AG04450 (cell line): ENCODE results near the gene ZNF512B. TPM values are rescaled to one million over a fixed set of nuclear protein-coding genes. Genes with fewer than 3 reads are reported as not detected.

Experiments
- CTCF ChIA-PET: fragments of 300-600, 350-600 bp; formaldehyde crosslinking; extraction: SDS; loops from one replicate; lab custom pipeline; 2022; ENCODE audit warnings: antibody characterized with exemption, inconsistent platforms; lab: Charles Lee
- POLR2A ChIA-PET: fragments of 350-600 bp; formaldehyde crosslinking; extraction: SDS; loops from one replicate; lab custom pipeline; 2021; ENCODE audit warnings: antibody characterized with exemption, inconsistent platforms; lab: Yijun Ruan, JAX
- DNase-seq: peaks from one replicate; pipeline ENCODE4 v3.0.0-alpha.2; 2011; ENCODE audit warnings: low read depth, low spot score
- H3K27ac ChIP-seq: one replicate; pipeline ENCODE4 v1.5.1; 2012; ENCODE audit warnings: low read depth, low read length, control low read depth
- H3K27me3 ChIP-seq: one replicate; pipeline ENCODE4 v1.6.0; 2012; ENCODE audit warnings: low read length; ENCODE audit not compliant: control insufficient read depth, insufficient read depth
- H3K4me3 ChIP-seq: 2 replicates; pipeline ENCODE4 v1.5.1; 2011; ENCODE audit warnings: mild to moderate bottlenecking, low read depth, low read length, control low read depth
- H3K9me3 ChIP-seq: 2 replicates; pipeline ENCODE4 v1.5.1; 2012; ENCODE audit warnings: low read length; ENCODE audit not compliant: control insufficient read depth, insufficient read depth
- CTCF ChIP-seq: IDR thresholded peaks from 2 replicates; pipeline ENCODE4 v1.5.1; 2011; ENCODE audit warnings: low read depth, low read length, control low read depth, inconsistent platforms
- polyA plus RNA-seq: library from polyadenylated mRNA; depleted of rRNA; stranded (reverse); fragments of >200 nt; gene quantifications from 2 replicates; pipeline ENCODE4 v1.2.3, GENCODE V29; 2011

ZNF512B gene
- polyA plus RNA-seq, 1 experiment: 4.0 TPM

GRCh38 chr20:63941282-63942081, 28.2 kb downstream of the ZNF512B start:
- Histone ChIP-seq H3K27me3 (no peaks in the 10 kb centered on the region), H3K4me3 (no peak overlapping the region), H3K9me3 (peaks cover 28% of the 10 kb centered on the region; the same call in 1 of the 2 replicates), H3K27ac (no peak overlapping the region)
- no peak for DNase-seq
- POLR2A ChIA-PET: no interaction called here
- TF ChIP-seq CTCF: no peak
- CTCF ChIA-PET: no interaction called here

- POLR2A ChIA-PET: no interaction called here
- Histone ChIP-seq H3K4me3 (no peak overlapping the region), H3K27ac (peak overlapping the region; percentile 11), H3K27me3 (no peaks in the 10 kb centered on the region), H3K9me3 (peaks cover 28% of the 10 kb centered on the region; the same call in 1 of the 2 replicates)
- no peak for DNase-seq
- TF ChIP-seq CTCF: no peak
- CTCF ChIA-PET: no interaction called here
These were observed 29.1 kb downstream of the ZNF512B start for GRCh38 chr20:63940472-63941266.

GRCh38 chr20:63940071-63940471, 29.7 kb downstream of the ZNF512B start:
- Histone ChIP-seq H3K9me3 (peaks cover 28% of the 10 kb centered on the region; the same call in 1 of the 2 replicates), H3K4me3 (no peak overlapping the region), H3K27ac (peak overlapping the region; percentile 11), H3K27me3 (no peaks in the 10 kb centered on the region)
- TF ChIP-seq CTCF: no peak
- CTCF ChIA-PET: interaction anchor here (1.0 kb wide), 1 partner anchor 33 kb away, joined by 3 read pairs; no protein-coding TSS in a partner anchor
- POLR2A ChIA-PET: no interaction called here
- no peak for DNase-seq

GRCh38 chr20:63939061-63939935, 30.4 kb downstream of the ZNF512B start:
- H3K27ac ChIP-seq: no peak overlapping the region
- peaks cover 28% of the 10 kb centered on the region; the same call in 1 of the 2 replicates for H3K9me3 ChIP-seq
- no peak overlapping the region for H3K4me3 ChIP-seq
- POLR2A ChIA-PET: no interaction called here
- TF ChIP-seq CTCF: no peak
- no peak for DNase-seq
- H3K27me3 ChIP-seq: no peaks in the 10 kb centered on the region
- CTCF ChIA-PET: interaction anchor here (1.0 kb wide), 1 partner anchor 34 kb away, joined by 3 read pairs; no protein-coding TSS in a partner anchor
